Measurements from ENCODE around the gene RALY.

The RALY gene

GRCh38 chr20:34085544-34086040, 91.9 kb downstream of the RALY start:
- TF ChIP-seq CTCF (IDR thresholded peaks at IDR 0.05; ENCODE audit: control extremely low read depth, extremely low read depth, low read depth, missing control alignments), result no peak
- DNase-seq (ENCODE audit: extremely low spot score), result no peak
- ChIA-PET POLR2A (interaction anchor here (0.6 kb wide), 1 partner anchor 9 kb away, joined by 5 read pairs; no protein-coding TSS in a partner anchor), CTCF (interaction anchor here (2.9 kb wide), 1 partner anchor 15 kb away, joined by 8 read pairs; no protein-coding TSS in a partner anchor)

GRCh38 chr20:34088305-34089174, 94.8 kb downstream of the RALY start:
- no peak for DNase-seq (ENCODE audit: extremely low spot score)
- ChIA-PET CTCF (interaction anchor here (1.6 kb wide), 1 partner anchor 12 kb away, joined by 4 read pairs; no protein-coding TSS in a partner anchor), POLR2A (no interaction called here)
- no peak for TF ChIP-seq CTCF (IDR thresholded peaks at IDR 0.05; ENCODE audit: control extremely low read depth, extremely low read depth, low read depth, missing control alignments)

- TF ChIP-seq CTCF (IDR thresholded peaks at IDR 0.05; ENCODE audit: control extremely low read depth, extremely low read depth, low read depth, missing control alignments), result no peak
- ChIA-PET CTCF (interaction anchor here (1.6 kb wide), 1 partner anchor 12 kb away, joined by 4 read pairs; no protein-coding TSS in a partner anchor), POLR2A (no interaction called here)
- DNase-seq (ENCODE audit: extremely low spot score), result no peak
Observed at GRCh38 chr20:34089175-34089479, 95.4 kb downstream of the RALY start.

- POLR2A ChIA-PET, result no interaction called here
- no peak for TF ChIP-seq CTCF (IDR thresholded peaks at IDR 0.05; ENCODE audit: control extremely low read depth, extremely low read depth, low read depth, missing control alignments)
- no peak for DNase-seq (ENCODE audit: extremely low spot score)
- CTCF ChIA-PET, result interaction anchor here (1.6 kb wide), 1 partner anchor 13 kb away, joined by 4 read pairs; no protein-coding TSS in a partner anchor
Observed at GRCh38 chr20:34089655-34090345, 96.1 kb downstream of the RALY start.

- ChIA-PET POLR2A (no interaction called here), CTCF (no interaction called here)
- no peak for TF ChIP-seq CTCF (IDR thresholded peaks at IDR 0.05; ENCODE audit: control extremely low read depth, extremely low read depth, low read depth, missing control alignments)
- no peak for DNase-seq (ENCODE audit: extremely low spot score)
Observed at GRCh38 chr20:34090645-34091044, 96.9 kb downstream of the RALY start.

GRCh38 chr20:34091637-34092200, 98.0 kb downstream of the RALY start:
- TF ChIP-seq CTCF (IDR thresholded peaks at IDR 0.05; ENCODE audit: control extremely low read depth, extremely low read depth, low read depth, missing control alignments), result no peak
- no peak for DNase-seq (ENCODE audit: extremely low spot score)
- ChIA-PET CTCF (no interaction called here), POLR2A (interaction anchor here (0.7 kb wide), 1 partner anchor 12 kb away, joined by 5 read pairs; no protein-coding TSS in a partner anchor)
